ENCODE measurements around the gene GRK2. TPM values are rescaled to one million over a fixed set of nuclear protein-coding genes. Genes with fewer than 3 reads are reported as not detected.

Gene GRK2
- total RNA-seq, 2 experiments from 2014 or later: 280 to 397 TPM

Other genes with a start within 250 kb of the GRK2 start
- gene SYT12, start 243.3 kb upstream of the GRK2 start, total RNA-seq (2014; rRNA removed; shearing (Covaris generic)): 0.21 and 0.25 TPM in 2 replicates
- gene SYT12, start 243.3 kb upstream of the GRK2 start, total RNA-seq (2022): 0.72 and 0.87 TPM in 2 replicates
- not detected in 2 replicates for gene RHOD, start 209.6 kb upstream of the GRK2 start, total RNA-seq (2014; rRNA removed; shearing (Covaris generic))
- gene RHOD, start 209.6 kb upstream of the GRK2 start, total RNA-seq (2022): not detected in 2 replicates
- 25.4 and 31.7 TPM in 2 replicates for gene KDM2A, start 147.2 kb upstream of the GRK2 start, total RNA-seq (2014; rRNA removed; shearing (Covaris generic))
- 62.5 and 66.2 TPM in 2 replicates for gene KDM2A, start 147.2 kb upstream of the GRK2 start, total RNA-seq (2022)
- 101 and 136 TPM in 2 replicates for gene ANKRD13D, start 22.8 kb downstream of the GRK2 start, total RNA-seq (2014; rRNA removed; shearing (Covaris generic))
- gene ANKRD13D, start 22.8 kb downstream of the GRK2 start, total RNA-seq (2022): 119 and 136 TPM in 2 replicates
- gene SSH3, start 37.1 kb downstream of the GRK2 start, total RNA-seq (2014; rRNA removed; shearing (Covaris generic)): 8.4 and 9.2 TPM in 2 replicates
- gene SSH3, start 37.1 kb downstream of the GRK2 start, total RNA-seq (2022): 18.5 and 22.0 TPM in 2 replicates
- 146 and 153 TPM in 2 replicates for gene POLD4, start 87.1 kb downstream of the GRK2 start, total RNA-seq (2014; rRNA removed; shearing (Covaris generic))
- gene POLD4, start 87.1 kb downstream of the GRK2 start, total RNA-seq (2022): 160 and 171 TPM in 2 replicates
- gene CLCF1, start 107.1 kb downstream of the GRK2 start, total RNA-seq (2014; rRNA removed; shearing (Covaris generic)): 0.35 and 0.67 TPM in 2 replicates
- 0.34 TPM in 1 of 2 replicates, not detected in the other for gene CLCF1, start 107.1 kb downstream of the GRK2 start, total RNA-seq (2022)
- 30.1 and 51.0 TPM in 2 replicates for gene RAD9A, start 125.5 kb downstream of the GRK2 start, total RNA-seq (2014; rRNA removed; shearing (Covaris generic))
- gene RAD9A, start 125.5 kb downstream of the GRK2 start, total RNA-seq (2022): 62.2 and 71.1 TPM in 2 replicates
- gene PPP1CA, start 135.4 kb downstream of the GRK2 start, total RNA-seq (2014; rRNA removed; shearing (Covaris generic)): 248 and 311 TPM in 2 replicates
- gene PPP1CA, start 135.4 kb downstream of the GRK2 start, total RNA-seq (2022): 210 and 219 TPM in 2 replicates
- 105 and 124 TPM in 2 replicates for gene TBC1D10C, start 137.6 kb downstream of the GRK2 start, total RNA-seq (2014; rRNA removed; shearing (Covaris generic))
- gene TBC1D10C, start 137.6 kb downstream of the GRK2 start, total RNA-seq (2022): 108 and 117 TPM in 2 replicates
- 0.06 and 0.15 TPM in 2 replicates for gene CARNS1, start 149.2 kb downstream of the GRK2 start, total RNA-seq (2014; rRNA removed; shearing (Covaris generic))
- 0.21 and 0.41 TPM in 2 replicates for gene CARNS1, start 149.2 kb downstream of the GRK2 start, total RNA-seq (2022)
- gene RPS6KB2, start 162.0 kb downstream of the GRK2 start, total RNA-seq (2014; rRNA removed; shearing (Covaris generic)): 51.1 and 69.4 TPM in 2 replicates
- gene RPS6KB2, start 162.0 kb downstream of the GRK2 start, total RNA-seq (2022): 48.3 and 54.9 TPM in 2 replicates
- gene PTPRCAP, start 171.2 kb downstream of the GRK2 start, total RNA-seq (2014; rRNA removed; shearing (Covaris generic)): 175 and 212 TPM in 2 replicates
- gene PTPRCAP, start 171.2 kb downstream of the GRK2 start, total RNA-seq (2022): 101 and 129 TPM in 2 replicates
- gene CORO1B, start 177.0 kb downstream of the GRK2 start, total RNA-seq (2014; rRNA removed; shearing (Covaris generic)): 48.0 and 55.3 TPM in 2 replicates
- 85.3 and 87.4 TPM in 2 replicates for gene CORO1B, start 177.0 kb downstream of the GRK2 start, total RNA-seq (2022)
- gene GPR152, start 186.3 kb downstream of the GRK2 start, total RNA-seq (2014; rRNA removed; shearing (Covaris generic)): not detected in 2 replicates
- not detected in 2 replicates for gene GPR152, start 186.3 kb downstream of the GRK2 start, total RNA-seq (2022)
- 3.0 and 3.1 TPM in 2 replicates for gene CABP4, start 188.9 kb downstream of the GRK2 start, total RNA-seq (2014; rRNA removed; shearing (Covaris generic))
- gene CABP4, start 188.9 kb downstream of the GRK2 start, total RNA-seq (2022): 11.5 and 11.8 TPM in 2 replicates
- 26.8 and 38.8 TPM in 2 replicates for gene TMEM134, start 202.8 kb downstream of the GRK2 start, total RNA-seq (2014; rRNA removed; shearing (Covaris generic))
- 76.9 and 86.9 TPM in 2 replicates for gene TMEM134, start 202.8 kb downstream of the GRK2 start, total RNA-seq (2022)
- gene AIP, start 216.6 kb downstream of the GRK2 start, total RNA-seq (2014; rRNA removed; shearing (Covaris generic)): 123 and 125 TPM in 2 replicates
- 112 and 116 TPM in 2 replicates for gene AIP, start 216.6 kb downstream of the GRK2 start, total RNA-seq (2022)
- 37.2 and 43.5 TPM in 2 replicates for gene PITPNM1, start 238.9 kb downstream of the GRK2 start, total RNA-seq (2014; rRNA removed; shearing (Covaris generic))
- 45.6 and 51.3 TPM in 2 replicates for gene PITPNM1, start 238.9 kb downstream of the GRK2 start, total RNA-seq (2022)
- 57.0 and 71.5 TPM in 2 replicates for gene CDK2AP2, start 241.7 kb downstream of the GRK2 start, total RNA-seq (2014; rRNA removed; shearing (Covaris generic))
- gene CDK2AP2, start 241.7 kb downstream of the GRK2 start, total RNA-seq (2022): 83.9 and 90.2 TPM in 2 replicates